ENCODE results near the gene SCAF1. TPM values are rescaled to one million over a fixed set of nuclear protein-coding genes. Genes with fewer than 3 reads are reported as not detected.

SCAF1 gene
- total and polyA plus RNA-seq, 2 of the 13 experiments (the other 11 are each of a cell fraction or from before 2014, with no cell fraction given): 3.3 to 6.1 TPM

DNA sequence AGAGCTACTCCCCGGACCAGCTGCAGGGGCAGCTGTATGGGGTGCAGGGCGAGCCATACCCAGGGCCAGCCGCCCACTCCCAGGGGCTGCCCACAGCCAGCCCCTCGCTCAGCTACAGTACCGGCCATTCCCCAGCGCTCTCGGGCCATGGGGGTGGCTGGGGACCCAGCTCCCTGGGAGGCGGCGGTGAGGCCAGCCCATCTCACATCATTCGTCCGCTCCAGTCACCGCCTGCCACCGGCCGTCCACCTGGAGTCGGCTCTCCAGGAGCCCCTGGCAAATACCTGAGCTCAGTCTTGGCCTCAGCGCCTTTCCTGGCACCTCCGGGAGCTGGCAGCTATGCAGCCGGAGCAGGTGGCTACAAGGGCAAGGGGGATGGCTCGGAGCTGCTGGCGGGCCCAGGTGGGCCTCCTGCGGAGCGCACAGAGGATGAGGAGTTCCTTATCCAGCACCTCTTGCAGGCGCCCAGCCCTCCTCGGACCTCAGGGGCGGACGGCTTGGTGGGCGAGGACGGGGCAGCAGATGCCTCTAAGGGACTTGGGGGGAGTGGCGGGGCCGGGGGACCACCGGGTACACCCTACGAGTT, 46.1 kb upstream of the SCAF1 start:
- ATAC-seq: no peak
- intact Hi-C loops (cut with micrococcal nuclease; ENCODE audit: unreplicated experiment): no loop called here
- Histone ChIP-seq H3K27ac (ENCODE audit: extremely low read length, insufficient read depth, low read length) (no peak overlapping the region), H3K27me3 (ENCODE audit: control insufficient read depth in 1 of 2, insufficient read depth in 2 of 2, low read length in 2 of 2) (no peaks in the 10 kb centered on the region), H3K4me3 (replicated peaks in 1 of 3; ENCODE audit: insufficient read depth in 1 of 3, low read depth in 2 of 3, low read length in 3 of 3) (no peak overlapping the region), H3K79me2 (ENCODE audit: insufficient read depth, low read length) (peaks cover 15% of the 10 kb centered on the region), H3K36me3 (replicated peaks in 1 of 2; ENCODE audit: control insufficient read depth in 1 of 2, insufficient read depth in 2 of 2, low read length in 2 of 2) (peaks cover 6 to 35% of the 10 kb centered on the region in 2 experiments; a peak in 4 of 5 replicates), H2AFZ (ENCODE audit: low read length) (no peak overlapping the region), H3K9me3 (ENCODE audit: low read length) (no peaks in the 10 kb centered on the region), H3K9ac (ENCODE audit: insufficient read depth, low read depth, low read length) (no peak overlapping the region), H3K4me1 (ENCODE audit: insufficient read depth, low read length) (peaks cover 16% of the 10 kb centered on the region), H3K4me2 (ENCODE audit: low read depth, low read length) (no peak overlapping the region), H4K20me1 (ENCODE audit: insufficient read depth, low read length) (0 out of 2 replicates have a peak, but pooled peaks cover 5% of the 10 kb centered on the region)
- POLR2A ChIA-PET: interaction anchor here (0.9 kb wide), 1 partner anchor 46 kb away, joined by 4 read pairs; the partner anchor contains the start of gene SCAF1
- CTCF ChIA-PET (ENCODE audit: low intra/inter-chr PET ratio, low total read pairs): no interaction called here
- TF ChIP-seq GPN1 (CRISPR knock-in tag; IDR thresholded peaks at IDR 0.05; ENCODE audit: borderline replicate concordance) (no peak), ZFP62 (CRISPR knock-in tag; IDR thresholded peaks at IDR 0.05) (no peak), ZNF496 (CRISPR knock-in tag; IDR thresholded peaks at IDR 0.05; ENCODE audit: insufficient replicate concordance) (no peak), RBFOX2 (IDR thresholded peaks at IDR 0.05; ENCODE audit: low read depth, low read length) (peak; percentile 62; the same call in 1 of the 2 replicates), PRDM4 (CRISPR knock-in tag; IDR thresholded peaks at IDR 0.05; ENCODE audit: borderline replicate concordance) (no peak), TRIM22 (IDR thresholded peaks at IDR 0.05) (no peak), SALL2 (CRISPR knock-in tag; IDR thresholded peaks at IDR 0.05) (no peak), HDAC6 (IDR thresholded peaks at IDR 0.05; ENCODE audit: low read depth, low read length) (no peak), ZNF589 (CRISPR knock-in tag; conservative IDR thresholded peaks at IDR 0.05) (no peak), ZSCAN21 (CRISPR knock-in tag; IDR thresholded peaks at IDR 0.05; ENCODE audit: borderline replicate concordance) (no peak), AGO2 (optimal IDR thresholded peaks at IDR 0.05; ENCODE audit: low read depth, low read length) (peak; percentile 58), NCOA2 (CRISPR knock-in tag; IDR thresholded peaks at IDR 0.05) (no peak), MEIS2 (CRISPR knock-in tag; IDR thresholded peaks at IDR 0.05) (no peak)
- TF ChIP-seq, protein P1, sequence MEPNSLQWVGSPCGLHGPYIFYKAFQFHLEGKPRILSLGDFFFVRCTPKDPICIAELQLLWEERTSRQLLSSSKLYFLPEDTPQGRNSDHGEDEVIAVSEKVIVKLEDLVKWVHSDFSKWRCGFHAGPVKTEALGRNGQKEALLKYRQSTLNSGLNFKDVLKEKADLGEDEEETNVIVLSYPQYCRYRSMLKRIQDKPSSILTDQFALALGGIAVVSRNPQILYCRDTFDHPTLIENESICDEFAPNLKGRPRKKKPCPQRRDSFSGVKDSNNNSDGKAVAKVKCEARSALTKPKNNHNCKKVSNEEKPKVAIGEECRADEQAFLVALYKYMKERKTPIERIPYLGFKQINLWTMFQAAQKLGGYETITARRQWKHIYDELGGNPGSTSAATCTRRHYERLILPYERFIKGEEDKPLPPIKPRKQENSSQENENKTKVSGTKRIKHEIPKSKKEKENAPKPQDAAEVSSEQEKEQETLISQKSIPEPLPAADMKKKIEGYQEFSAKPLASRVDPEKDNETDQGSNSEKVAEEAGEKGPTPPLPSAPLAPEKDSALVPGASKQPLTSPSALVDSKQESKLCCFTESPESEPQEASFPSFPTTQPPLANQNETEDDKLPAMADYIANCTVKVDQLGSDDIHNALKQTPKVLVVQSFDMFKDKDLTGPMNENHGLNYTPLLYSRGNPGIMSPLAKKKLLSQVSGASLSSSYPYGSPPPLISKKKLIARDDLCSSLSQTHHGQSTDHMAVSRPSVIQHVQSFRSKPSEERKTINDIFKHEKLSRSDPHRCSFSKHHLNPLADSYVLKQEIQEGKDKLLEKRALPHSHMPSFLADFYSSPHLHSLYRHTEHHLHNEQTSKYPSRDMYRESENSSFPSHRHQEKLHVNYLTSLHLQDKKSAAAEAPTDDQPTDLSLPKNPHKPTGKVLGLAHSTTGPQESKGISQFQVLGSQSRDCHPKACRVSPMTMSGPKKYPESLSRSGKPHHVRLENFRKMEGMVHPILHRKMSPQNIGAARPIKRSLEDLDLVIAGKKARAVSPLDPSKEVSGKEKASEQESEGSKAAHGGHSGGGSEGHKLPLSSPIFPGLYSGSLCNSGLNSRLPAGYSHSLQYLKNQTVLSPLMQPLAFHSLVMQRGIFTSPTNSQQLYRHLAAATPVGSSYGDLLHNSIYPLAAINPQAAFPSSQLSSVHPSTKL (CRISPR knock-in tag; IDR thresholded peaks at IDR 0.05): no peak
- FAIRE-seq: no peak
- no peak for DNase-seq (ENCODE audit: low spot score)
- no TSS peak for BruUV-seq (replicated peaks)
- 98% methylated on average over 24 of the region's 32 CpGs for WGBS (ENCODE audit: low lambda C conversion rate)
- in situ Hi-C loops (cut with HindIII; ENCODE audit: extremely low pct_ligation_motif_present, low pct_unique_long_range_greater_than_20kb): loop anchor here (10.0 kb wide), 1 partner anchor 79 kb away; the partner anchor contains the start of gene PRMT1

Data from HepG2 (cell line).